Kidney (tissue), 14 donors: ENCODE results near the gene SLC12A5. TPM values are rescaled to one million over a fixed set of nuclear protein-coding genes. Genes with fewer than 3 reads are reported as not detected.
"Not testable (repeated sequence)": the region's sequence is repeated elsewhere in the genome, so short reads cannot be mapped to it uniquely, and the experiment has no call there.

Experiments
- DNase-seq, 5 donors: peaks; one replicate each; pipeline ENCODE4 v3.0.0-alpha.2; 2013 to 2020
- FAIRE-seq: peaks from 2 replicates; lab custom pipeline; 2012; peaks lifted over from hg19 to GRCh38; lab: Jason Lieb, UNC
- H3K27ac ChIP-seq, 2 donors: one replicate each; pipeline ENCODE4 v1.7.0; 2013; ENCODE audit warnings: low read depth in 2 of 2, low read length in 2 of 2, inconsistent platforms in 1 of 2
- H3K27me3 ChIP-seq: one replicate; pipeline ENCODE4 v1.7.1; 2013; ENCODE audit warnings: low read length, inconsistent platforms; ENCODE audit not compliant: control insufficient read depth, insufficient read depth
- H3K36me3 ChIP-seq, 3 donors: one replicate each; pipeline versions ENCODE4 v1.7.0 to v1.7.1; 2013; ENCODE audit warnings: low read length in 3 of 3, control low read depth in 1 of 3, inconsistent platforms in 1 of 3; ENCODE audit not compliant: insufficient read depth in 3 of 3, control insufficient read depth in 2 of 3
- H3K4me1 ChIP-seq, 3 donors: one replicate each; pipeline versions ENCODE4 v1.7.0 to v1.7.1; 2013; ENCODE audit warnings: low read length in 3 of 3, inconsistent platforms in 1 of 3, low read depth in 1 of 3; ENCODE audit not compliant: control insufficient read depth in 2 of 3, insufficient read depth in 2 of 3
- H3K4me3 ChIP-seq, 3 donors: one replicate each; pipeline versions ENCODE4 v1.7.0 to v1.8.1; 2013; ENCODE audit warnings: low read length in 3 of 3, control low read depth in 1 of 3, inconsistent platforms in 1 of 3
- H3K9ac ChIP-seq, 3 donors: one replicate each; pipeline versions ENCODE4 v1.7.0 to v1.7.1; 2013; ENCODE audit warnings: low read length in 3 of 3, control low read depth in 1 of 3, inconsistent platforms in 1 of 3
- H3K9me3 ChIP-seq, 3 donors: one replicate each; pipeline versions ENCODE4 v1.7.0 to v1.7.1; 2013; ENCODE audit warnings: low read length in 3 of 3, control low read depth in 1 of 3, inconsistent platforms in 1 of 3; ENCODE audit not compliant: control insufficient read depth in 2 of 3, insufficient read depth in 1 of 3
- CTCF ChIP-seq: IDR thresholded peaks from 3 replicates; pipeline ENCODE4 v1.5.1; 2012; ENCODE audit warnings: mild to moderate bottlenecking, moderate library complexity, borderline replicate concordance; ENCODE audit not compliant: insufficient read depth; ENCODE audit errors: extremely low read depth
- intact Hi-C: fragments of 100-400 bp; cut with DNase I; formaldehyde crosslinking; loops from one replicate; pipeline ENCODE4 v1.11.1; 2022
- polyA plus RNA-seq: library from polyadenylated mRNA; stranded (reverse); fragments of 350-450 nt; fragmentation: Illumina TruSeq; extraction: RNeasy Lipid Tissue Mini Kit (QIAGEN cat#74804); gene quantifications from one replicate; pipeline ENCODE4 v1.2.3, GENCODE V29; 2014; ENCODE audit warnings: low read depth, low replicate concordance; ENCODE audit not compliant: insufficient read depth
- total RNA-seq: library from RNA; stranded (reverse); fragmentation: NEBNext Ultra II Directional; extraction: Animal tissue kit (Norgen Biotek cat#: 25700); gene quantifications from one replicate; pipeline ENCODE4 v1.2.1, GENCODE V29; 2021
- donor health status: control.
- donor health status: control.
- donor health status: control.
- donor health status: control.
- donor health status: control.
- donor health status: DM: yes; HTN: yes; CAD: no.
- donor health status: Normal renal cell carcinoma (clear cell type).

SLC12A5 gene
- total and polyA plus RNA-seq, 2 donors from 2014 or later = 2.0 to 2.5 TPM

GRCh38 chr20:45985573-45985972 is 43.4 kb upstream of the SLC12A5 start:
- no peaks in the 10 kb centered on the region for H3K9me3 ChIP-seq
- H3K36me3 ChIP-seq = no peaks in the 10 kb centered on the region
- H3K27ac ChIP-seq = no peak overlapping the region
- TF ChIP-seq CTCF = no peak
- FAIRE-seq (no peak), DNase-seq (peak in 1 of 5 donors; percentile 49)
- no peak overlapping the region for H3K9ac ChIP-seq
- no peaks in the 10 kb centered on the region for H3K27me3 ChIP-seq
- H3K4me1 ChIP-seq = no peaks in the 10 kb centered on the region
- intact Hi-C loops = no loop called here
- H3K4me3 ChIP-seq = no peak overlapping the region

GRCh38 chr20:45987108-45987780 is 41.8 kb upstream of the SLC12A5 start:
- no peaks in the 10 kb centered on the region for H3K27me3 ChIP-seq
- peak; percentile 58 for TF ChIP-seq CTCF
- intact Hi-C loops = no loop called here
- no peaks in the 10 kb centered on the region for H3K4me1 ChIP-seq
- no peak overlapping the region for H3K9ac ChIP-seq
- FAIRE-seq = no peak
- H3K9me3 ChIP-seq = no peaks in the 10 kb centered on the region
- peak; percentile 51 to 89 (median 71) for DNase-seq
- no peaks in the 10 kb centered on the region for H3K36me3 ChIP-seq
- no peak overlapping the region for H3K4me3 ChIP-seq
- no peak overlapping the region for H3K27ac ChIP-seq

- intact Hi-C loops, DNase-seq, FAIRE-seq, H3K4me3 ChIP-seq, H3K4me1 ChIP-seq, H3K27ac ChIP-seq, H3K27me3 ChIP-seq, H3K36me3 ChIP-seq, H3K9me3 ChIP-seq, H3K9ac ChIP-seq: not testable (repeated sequence)
Measured at GRCh38 chr20:45988830-45989229, 40.2 kb upstream of the SLC12A5 start.

GRCh38 chr20:45991616-45992015 is 37.4 kb upstream of the SLC12A5 start:
- FAIRE-seq (no peak), DNase-seq (peak in 1 of 5 donors; percentile 1)
- H3K36me3 ChIP-seq = no peaks in the 10 kb centered on the region
- no peaks in the 10 kb centered on the region for H3K27me3 ChIP-seq
- no peaks in the 10 kb centered on the region for H3K9me3 ChIP-seq
- H3K9ac ChIP-seq = no peak overlapping the region
- intact Hi-C loops = no loop called here
- no peak overlapping the region for H3K27ac ChIP-seq
- no peak overlapping the region for H3K4me3 ChIP-seq
- TF ChIP-seq CTCF = no peak
- no peaks in the 10 kb centered on the region for H3K4me1 ChIP-seq
